Measurements from ENCODE around the gene TRIM8. TPM values are rescaled to one million over a fixed set of nuclear protein-coding genes. Genes with fewer than 3 reads are reported as not detected.

Gene TRIM8
- total RNA-seq, 1 donor from 2014 or later, result 81.6 TPM

- DNase-seq (ENCODE audit: extremely low spot score, unreplicated experiment), result no peak
- no peak for TF ChIP-seq CTCF (conservative IDR thresholded peaks at IDR 0.05)
- no peaks in the 10 kb centered on the region for H3K36me3 Mint-ChIP-seq
- H3K27ac Mint-ChIP-seq, result peak overlapping the region; percentile 98
- peak overlapping the region; percentile 100 for H3K4me3 Mint-ChIP-seq
- no peaks in the 10 kb centered on the region for H3K27me3 Mint-ChIP-seq
- H3K4me1 Mint-ChIP-seq (ENCODE audit: unreplicated experiment), result peaks cover 19% of the 10 kb centered on the region
- no peaks in the 10 kb centered on the region for H3K9me3 Mint-ChIP-seq
Measured at GRCh38 chr10:102646610-102647442, 2.5 kb downstream of the TRIM8 start.

GRCh38 chr10:102647443-102648268, 3.4 kb downstream of the TRIM8 start:
- no peaks in the 10 kb centered on the region for H3K27me3 Mint-ChIP-seq
- H3K4me3 Mint-ChIP-seq, result peak overlapping the region; percentile 100
- no peaks in the 10 kb centered on the region for H3K36me3 Mint-ChIP-seq
- no peak for DNase-seq (ENCODE audit: extremely low spot score, unreplicated experiment)
- peak overlapping the region; percentile 98 for H3K27ac Mint-ChIP-seq
- peaks cover 18% of the 10 kb centered on the region for H3K4me1 Mint-ChIP-seq (ENCODE audit: unreplicated experiment)
- TF ChIP-seq CTCF (conservative IDR thresholded peaks at IDR 0.05), result no peak
- no peaks in the 10 kb centered on the region for H3K9me3 Mint-ChIP-seq

GRCh38 chr10:102648269-102648888, 4.1 kb downstream of the TRIM8 start:
- no peak for TF ChIP-seq CTCF (conservative IDR thresholded peaks at IDR 0.05)
- H3K4me3 Mint-ChIP-seq, result peak overlapping the region; percentile 100
- no peak for DNase-seq (ENCODE audit: extremely low spot score, unreplicated experiment)
- H3K36me3 Mint-ChIP-seq, result peaks cover 4% of the 10 kb centered on the region
- H3K9me3 Mint-ChIP-seq, result no peaks in the 10 kb centered on the region
- H3K27ac Mint-ChIP-seq, result peak overlapping the region; percentile 41
- H3K27me3 Mint-ChIP-seq, result no peaks in the 10 kb centered on the region
- peaks cover 21% of the 10 kb centered on the region for H3K4me1 Mint-ChIP-seq (ENCODE audit: unreplicated experiment)

GRCh38 chr10:102648889-102649796, 4.9 kb downstream of the TRIM8 start:
- peak overlapping the region; percentile 100 for H3K4me3 Mint-ChIP-seq
- no peak for DNase-seq (ENCODE audit: extremely low spot score, unreplicated experiment)
- H3K36me3 Mint-ChIP-seq, result peaks cover 8% of the 10 kb centered on the region
- H3K27ac Mint-ChIP-seq, result peak overlapping the region; percentile 30
- no peak for TF ChIP-seq CTCF (conservative IDR thresholded peaks at IDR 0.05)
- H3K27me3 Mint-ChIP-seq, result no peaks in the 10 kb centered on the region
- H3K9me3 Mint-ChIP-seq, result no peaks in the 10 kb centered on the region
- H3K4me1 Mint-ChIP-seq (ENCODE audit: unreplicated experiment), result peaks cover 21% of the 10 kb centered on the region

All from type B pancreatic cell (in vitro differentiated cells).